ENCODE measurements around the gene TLCD1.

The TLCD1 gene

GRCh38 chr17:28685366-28685765 lies 40.7 kb downstream of the TLCD1 start:
- no peak for TF ChIP-seq CTCF (conservative IDR thresholded peaks at IDR 0.05; ENCODE audit: low read length)
- no peak for DNase-seq (ENCODE audit: low read depth)
- H3K4me3 ChIP-seq (ENCODE audit: low read length): no peak overlapping the region

GRCh38 chr17:28684963-28685362 lies 41.1 kb downstream of the TLCD1 start:
- no peak overlapping the region for H3K4me3 ChIP-seq (ENCODE audit: low read length)
- 0 out of 2 replicates have a peak, but pooled peaks have one; percentile 6 for TF ChIP-seq CTCF (conservative IDR thresholded peaks at IDR 0.05; ENCODE audit: low read length)
- peak; percentile 55 for DNase-seq (ENCODE audit: low read depth)

- TF ChIP-seq CTCF (conservative IDR thresholded peaks at IDR 0.05; ENCODE audit: low read length): no peak
- no peak overlapping the region for H3K4me3 ChIP-seq (ENCODE audit: low read length)
- no peak for DNase-seq (ENCODE audit: low read depth)
Measured at GRCh38 chr17:28682655-28683054, 43.4 kb downstream of the TLCD1 start.

GRCh38 chr17:28675980-28676379 lies 50.1 kb downstream of the TLCD1 start:
- DNase-seq (ENCODE audit: low read depth): no peak
- H3K4me3 ChIP-seq (ENCODE audit: low read length): no peak overlapping the region
- no peak for TF ChIP-seq CTCF (conservative IDR thresholded peaks at IDR 0.05; ENCODE audit: low read length)

- TF ChIP-seq CTCF (conservative IDR thresholded peaks at IDR 0.05; ENCODE audit: low read length): no peak
Measured at GRCh38 chr17:28675490-28675889, 50.5 kb downstream of the TLCD1 start.

More at GRCh38 chr17:28675490-28675889, 50.5 kb downstream of the TLCD1 start:
- DNase-seq (ENCODE audit: low read depth): peak; percentile 25
- H3K4me3 ChIP-seq (ENCODE audit: low read length): no peak overlapping the region
